ENCODE results near the gene MAML2. TPM values are rescaled to one million over a fixed set of nuclear protein-coding genes. Genes with fewer than 3 reads are reported as not detected.

MAML2 gene
- total RNA-seq, 3 donors from 2014 or later (not counting 1 experiment from before 2014, with no cell fraction given), result 14.2 to 20.5 (median 16.1) TPM

GRCh38 chr11:96265220-96265737, 77.7 kb downstream of the MAML2 start:
- Histone ChIP-seq H3K27me3 (ENCODE audit: control insufficient read depth, insufficient read depth, low read length) (no peaks in the 10 kb centered on the region), H3K9me3 (ENCODE audit: control insufficient read depth, insufficient read depth, low read length) (no peaks in the 10 kb centered on the region), H3K27ac (ENCODE audit: low read length) (no peak overlapping the region), H3K4me3 (ENCODE audit: low read length) (no peak overlapping the region), H3K36me3 (ENCODE audit: control insufficient read depth, insufficient read depth, low read length) (no peaks in the 10 kb centered on the region), H3K4me1 (ENCODE audit: control insufficient read depth, insufficient read depth, low read length) (peaks cover 16% of the 10 kb centered on the region)
- H3K36me3 Mint-ChIP-seq, result no peaks in the 10 kb centered on the region
- TF ChIP-seq, protein P1, sequence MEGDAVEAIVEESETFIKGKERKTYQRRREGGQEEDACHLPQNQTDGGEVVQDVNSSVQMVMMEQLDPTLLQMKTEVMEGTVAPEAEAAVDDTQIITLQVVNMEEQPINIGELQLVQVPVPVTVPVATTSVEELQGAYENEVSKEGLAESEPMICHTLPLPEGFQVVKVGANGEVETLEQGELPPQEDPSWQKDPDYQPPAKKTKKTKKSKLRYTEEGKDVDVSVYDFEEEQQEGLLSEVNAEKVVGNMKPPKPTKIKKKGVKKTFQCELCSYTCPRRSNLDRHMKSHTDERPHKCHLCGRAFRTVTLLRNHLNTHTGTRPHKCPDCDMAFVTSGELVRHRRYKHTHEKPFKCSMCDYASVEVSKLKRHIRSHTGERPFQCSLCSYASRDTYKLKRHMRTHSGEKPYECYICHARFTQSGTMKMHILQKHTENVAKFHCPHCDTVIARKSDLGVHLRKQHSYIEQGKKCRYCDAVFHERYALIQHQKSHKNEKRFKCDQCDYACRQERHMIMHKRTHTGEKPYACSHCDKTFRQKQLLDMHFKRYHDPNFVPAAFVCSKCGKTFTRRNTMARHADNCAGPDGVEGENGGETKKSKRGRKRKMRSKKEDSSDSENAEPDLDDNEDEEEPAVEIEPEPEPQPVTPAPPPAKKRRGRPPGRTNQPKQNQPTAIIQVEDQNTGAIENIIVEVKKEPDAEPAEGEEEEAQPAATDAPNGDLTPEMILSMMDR (IDR thresholded peaks at IDR 0.05), result no peak
- DNase-seq (no peak), ATAC-seq (no peak)
- H3K9me3 Mint-ChIP-seq, result no peaks in the 10 kb centered on the region
- H3K4me1 Mint-ChIP-seq, result peaks cover 57 to 67% of the 10 kb centered on the region in 2 donors
- H3K4me3 Mint-ChIP-seq, result no peak overlapping the region
- WGBS (ENCODE audit: insufficient coverage), result 87% methylated on average over 8 of the region's 8 CpGs
- peak overlapping the region in 1 of 2 donors; percentile 89 for H3K27ac Mint-ChIP-seq
- intact Hi-C loops (cut with micrococcal nuclease), result loop anchor here (5.0 kb wide), 1 partner anchor 77 kb away; the partner anchor contains the start of gene MAML2
- H3K27me3 Mint-ChIP-seq (ENCODE audit: low read depth in 2 of 2), result no peaks in the 10 kb centered on the region

DNA sequence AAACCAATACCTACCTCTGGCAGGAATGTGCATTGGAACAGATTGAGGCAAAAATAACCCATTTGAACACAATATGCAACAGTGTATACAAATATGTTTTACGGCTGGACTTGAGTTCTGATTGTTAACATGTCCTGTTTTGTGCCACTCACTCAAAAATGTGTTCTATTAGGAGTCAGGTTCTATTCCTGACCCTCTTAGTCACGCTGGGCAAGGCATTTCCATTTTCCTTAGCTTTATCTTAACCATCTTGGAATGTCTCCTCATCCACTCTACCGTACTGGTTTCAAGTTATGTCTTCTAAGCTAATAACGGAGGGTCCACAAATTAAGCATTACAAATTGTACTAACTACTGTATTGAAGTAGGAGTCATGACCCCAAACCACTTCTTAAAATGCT, 78.6 kb downstream of the MAML2 start:
- Mint-ChIP-seq H3K27me3 (ENCODE audit: low read depth in 2 of 2) (no peaks in the 10 kb centered on the region), H3K27ac (peak overlapping the region in 1 of 2 donors; percentile 89), H3K4me3 (no peak overlapping the region), H3K4me1 (peaks cover 61 to 70% of the 10 kb centered on the region in 2 donors), H3K9me3 (no peaks in the 10 kb centered on the region), H3K36me3 (no peaks in the 10 kb centered on the region)
- no peak overlapping the region for H3K27ac ChIP-seq (ENCODE audit: low read length)
- no peak for DNase-seq
- no peaks in the 10 kb centered on the region for H3K36me3 ChIP-seq (ENCODE audit: control insufficient read depth, insufficient read depth, low read length)
- peaks cover 23% of the 10 kb centered on the region for H3K4me1 ChIP-seq (ENCODE audit: control insufficient read depth, insufficient read depth, low read length)
- no peaks in the 10 kb centered on the region for H3K27me3 ChIP-seq (ENCODE audit: control insufficient read depth, insufficient read depth, low read length)
- no peak for ATAC-seq
- no peak overlapping the region for H3K4me3 ChIP-seq (ENCODE audit: low read length)
- H3K9me3 ChIP-seq (ENCODE audit: control insufficient read depth, insufficient read depth, low read length), result no peaks in the 10 kb centered on the region
- intact Hi-C loops (cut with micrococcal nuclease), result no loop called here
- TF ChIP-seq, protein P1 (IDR thresholded peaks at IDR 0.05), result no peak
- 75% methylated on average over 4 of the region's 4 CpGs for WGBS (ENCODE audit: insufficient coverage)

GRCh38 chr11:96263238-96263763, 79.7 kb downstream of the MAML2 start:
- Histone ChIP-seq H3K27me3 (ENCODE audit: control insufficient read depth, insufficient read depth, low read length) (no peaks in the 10 kb centered on the region), H3K27ac (ENCODE audit: low read length) (no peak overlapping the region), H3K4me3 (ENCODE audit: low read length) (no peak overlapping the region), H3K36me3 (ENCODE audit: control insufficient read depth, insufficient read depth, low read length) (no peaks in the 10 kb centered on the region), H3K4me1 (ENCODE audit: control insufficient read depth, insufficient read depth, low read length) (peaks cover 32% of the 10 kb centered on the region), H3K9me3 (ENCODE audit: control insufficient read depth, insufficient read depth, low read length) (no peaks in the 10 kb centered on the region)
- TF ChIP-seq, protein P1 (IDR thresholded peaks at IDR 0.05), result no peak
- no peaks in the 10 kb centered on the region for H3K9me3 Mint-ChIP-seq
- no peak overlapping the region for H3K4me3 Mint-ChIP-seq
- ATAC-seq, result peak; percentile 20 to 60 (median 32)
- H3K4me1 Mint-ChIP-seq, result peaks cover 63 to 72% of the 10 kb centered on the region in 2 donors
- H3K36me3 Mint-ChIP-seq, result no peaks in the 10 kb centered on the region
- no peak for DNase-seq
- no peaks in the 10 kb centered on the region for H3K27me3 Mint-ChIP-seq (ENCODE audit: low read depth in 2 of 2)
- intact Hi-C loops (cut with micrococcal nuclease), result no loop called here
- H3K27ac Mint-ChIP-seq, result peak overlapping the region; percentile 65 to 81

DNA sequence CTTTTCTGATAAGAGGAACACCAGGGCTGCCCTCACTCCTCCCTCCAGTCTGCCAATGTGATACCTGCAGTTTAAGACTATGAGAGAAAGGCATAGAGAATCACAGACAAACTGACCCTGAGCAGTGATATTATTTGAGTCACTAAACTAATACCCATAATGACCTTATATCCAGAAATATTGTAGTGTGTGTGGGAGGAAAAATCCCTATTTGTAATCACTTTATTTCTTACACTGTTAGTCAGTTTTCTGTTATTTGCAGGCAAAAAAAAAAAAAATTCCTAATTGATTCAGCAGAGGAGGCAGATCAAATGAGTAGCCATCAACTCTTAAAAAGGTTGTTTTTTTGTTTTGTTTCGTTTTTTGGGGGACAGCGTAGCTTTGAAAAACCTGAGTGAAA, 82.5 kb downstream of the MAML2 start:
- H3K27me3 Mint-ChIP-seq (ENCODE audit: low read depth in 2 of 2), result no peaks in the 10 kb centered on the region
- 90% methylated on average over 2 of the region's 2 CpGs for WGBS (ENCODE audit: insufficient coverage)
- H3K36me3 Mint-ChIP-seq, result no peaks in the 10 kb centered on the region
- H3K9me3 Mint-ChIP-seq, result no peaks in the 10 kb centered on the region
- no peaks in the 10 kb centered on the region for H3K27me3 ChIP-seq (ENCODE audit: control insufficient read depth, insufficient read depth, low read length)
- H3K9me3 ChIP-seq (ENCODE audit: control insufficient read depth, insufficient read depth, low read length), result no peaks in the 10 kb centered on the region
- peaks cover 70 to 74% of the 10 kb centered on the region in 2 donors for H3K4me1 Mint-ChIP-seq
- H3K36me3 ChIP-seq (ENCODE audit: control insufficient read depth, insufficient read depth, low read length), result no peaks in the 10 kb centered on the region
- DNase-seq, result no peak
- no peak overlapping the region for H3K4me3 Mint-ChIP-seq
- H3K27ac Mint-ChIP-seq, result peak overlapping the region in 1 of 2 donors; percentile 93
- H3K4me1 ChIP-seq (ENCODE audit: control insufficient read depth, insufficient read depth, low read length), result peaks cover 33% of the 10 kb centered on the region
- no peak overlapping the region for H3K4me3 ChIP-seq (ENCODE audit: low read length)
- intact Hi-C loops (cut with micrococcal nuclease), result no loop called here
- TF ChIP-seq, protein P1 (IDR thresholded peaks at IDR 0.05), result no peak
- ATAC-seq, result no peak
- no peak overlapping the region for H3K27ac ChIP-seq (ENCODE audit: low read length)
